Natural killer cell (primary cell): ENCODE measurements around the gene GPHN. TPM values are rescaled to one million over a fixed set of nuclear protein-coding genes. Genes with fewer than 3 reads are reported as not detected.

Experiments used
- ATAC-seq, 3 donors: fragments of 150-1000 bp in 2 of 3; fragments of 200-7000 bp in 1 of 3; cut with Tn5 transposase; 1 replicate in 1 of 3; 2 replicates in 2 of 3; pipeline ENCODE4 v1.10.0; 2021; ENCODE audit warnings: mild to moderate bottlenecking in 2 of 3, moderate library complexity in 2 of 3
- DNase-seq, 2 donors: peaks; one replicate each; pipeline versions ENCODE4 v3.0.0 to v3.0.0-alpha.2; 2013 to 2021; ENCODE audit warnings: mixed read lengths in 1 of 2
- H3K27ac ChIP-seq: one replicate; pipeline ENCODE4 v1.5.1; 2013; ENCODE audit warnings: mild to moderate bottlenecking, low read length
- H3K27me3 ChIP-seq: one replicate; pipeline ENCODE4 v1.6.1; 2013; ENCODE audit warnings: low read length; ENCODE audit not compliant: control insufficient read depth, insufficient read depth
- H3K36me3 ChIP-seq: one replicate; pipeline ENCODE4 v1.6.1; 2013; ENCODE audit warnings: low read length; ENCODE audit not compliant: control insufficient read depth, insufficient read depth
- H3K4me1 ChIP-seq: one replicate; pipeline ENCODE4 v1.6.1; 2013; ENCODE audit warnings: low read length; ENCODE audit not compliant: control insufficient read depth, insufficient read depth
- H3K4me3 ChIP-seq: one replicate; pipeline ENCODE4 v1.5.1; 2013; ENCODE audit warnings: low read length
- H3K9me3 ChIP-seq: one replicate; pipeline ENCODE4 v1.6.1; 2013; ENCODE audit warnings: low read length; ENCODE audit not compliant: control insufficient read depth, insufficient read depth
- H3K27ac Mint-ChIP-seq, 2 donors: one replicate each; pipeline ENCODE4 v1.8.0; 2022; ENCODE audit warnings: mild to moderate bottlenecking in 2 of 2, mixed read lengths in 2 of 2, moderate library complexity in 1 of 2
- H3K27me3 Mint-ChIP-seq, 2 donors: one replicate each; pipeline ENCODE4 v1.8.0; 2022; ENCODE audit warnings: low read depth in 2 of 2, mixed read lengths in 2 of 2
- H3K36me3 Mint-ChIP-seq: one replicate; pipeline ENCODE4 v1.8.0; 2022; ENCODE audit warnings: mixed read lengths
- H3K4me1 Mint-ChIP-seq, 2 donors: one replicate each; pipeline ENCODE4 v1.8.0; 2022; ENCODE audit warnings: mixed read lengths in 2 of 2
- H3K4me3 Mint-ChIP-seq: one replicate; pipeline ENCODE4 v1.8.0; 2022; ENCODE audit warnings: mild to moderate bottlenecking, moderate library complexity, mixed read lengths
- H3K9me3 Mint-ChIP-seq, 2 donors: one replicate each; pipeline ENCODE4 v1.8.0; 2022; ENCODE audit warnings: mixed read lengths in 2 of 2
- WGBS: methylation state at CpG from one replicate; pipeline ENCODE4 v1.1.7; 2013; ENCODE audit warnings: missing lambda C conversion rate; ENCODE audit not compliant: insufficient coverage; 5-methylcytosine and 5-hydroxymethylcytosine counted together
- intact Hi-C: fragments of 100-400 bp; cut with micrococcal nuclease; formaldehyde crosslinking; loops from one replicate; pipeline ENCODE4 v1.14.2; 2022
- total RNA-seq, 4 donors: library from RNA; stranded (reverse); fragments of 120-200 nt in 1 of 4; gene quantifications; one replicate each; pipeline versions ENCODE4 v1.2.3 to v1.2.4, GENCODE V29; 2013 to 2022
- TF ChIP-seq, protein P1 (sequence below): fragments of 200-600 bp; IDR thresholded peaks from one replicate; pipeline ENCODE4 v1.8.0; 2022; ENCODE audit warnings: antibody characterized with exemption

Gene GPHN
- total RNA-seq, 3 donors from 2014 or later (not counting 1 experiment from before 2014, with no cell fraction given) = 6.3 to 9.4 (median 8.7) TPM

DNA sequence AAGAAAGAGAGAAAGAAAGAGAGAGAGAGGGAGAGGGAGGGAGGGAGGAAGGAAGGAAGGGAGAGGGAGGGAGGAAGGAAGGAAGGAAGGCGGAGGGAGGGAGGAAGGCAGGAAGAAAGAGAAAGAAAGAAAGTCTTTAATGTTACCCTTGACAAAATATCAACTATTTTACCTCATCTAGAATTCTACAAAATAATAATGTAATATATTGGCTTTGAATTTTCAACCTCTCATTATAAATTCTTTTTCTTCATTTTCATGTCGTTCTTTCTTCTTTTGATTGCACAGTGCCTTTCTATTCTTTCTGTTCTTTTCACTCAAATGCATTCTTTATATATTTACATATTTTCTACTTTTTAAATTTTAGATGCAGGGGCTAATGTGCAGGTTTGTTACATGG is 621.8 kb downstream of the GPHN start:
- Mint-ChIP-seq H3K27ac (no peak overlapping the region), H3K4me3 (no peak overlapping the region), H3K9me3 (peaks cover 0 to 3% of the 10 kb centered on the region in 2 donors), H3K4me1 (no peaks in the 10 kb centered on the region), H3K36me3 (no peaks in the 10 kb centered on the region), H3K27me3 (no peaks in the 10 kb centered on the region)
- H3K27ac ChIP-seq = no peak overlapping the region
- no peak for DNase-seq
- ATAC-seq = no peak
- no CpG with 5 or more reads among the region's 2 CpGs for WGBS
- no peaks in the 10 kb centered on the region for H3K4me1 ChIP-seq
- H3K9me3 ChIP-seq = no peaks in the 10 kb centered on the region
- no peaks in the 10 kb centered on the region for H3K36me3 ChIP-seq
- no peak overlapping the region for H3K4me3 ChIP-seq
- H3K27me3 ChIP-seq = no peaks in the 10 kb centered on the region
- TF ChIP-seq, protein P1, sequence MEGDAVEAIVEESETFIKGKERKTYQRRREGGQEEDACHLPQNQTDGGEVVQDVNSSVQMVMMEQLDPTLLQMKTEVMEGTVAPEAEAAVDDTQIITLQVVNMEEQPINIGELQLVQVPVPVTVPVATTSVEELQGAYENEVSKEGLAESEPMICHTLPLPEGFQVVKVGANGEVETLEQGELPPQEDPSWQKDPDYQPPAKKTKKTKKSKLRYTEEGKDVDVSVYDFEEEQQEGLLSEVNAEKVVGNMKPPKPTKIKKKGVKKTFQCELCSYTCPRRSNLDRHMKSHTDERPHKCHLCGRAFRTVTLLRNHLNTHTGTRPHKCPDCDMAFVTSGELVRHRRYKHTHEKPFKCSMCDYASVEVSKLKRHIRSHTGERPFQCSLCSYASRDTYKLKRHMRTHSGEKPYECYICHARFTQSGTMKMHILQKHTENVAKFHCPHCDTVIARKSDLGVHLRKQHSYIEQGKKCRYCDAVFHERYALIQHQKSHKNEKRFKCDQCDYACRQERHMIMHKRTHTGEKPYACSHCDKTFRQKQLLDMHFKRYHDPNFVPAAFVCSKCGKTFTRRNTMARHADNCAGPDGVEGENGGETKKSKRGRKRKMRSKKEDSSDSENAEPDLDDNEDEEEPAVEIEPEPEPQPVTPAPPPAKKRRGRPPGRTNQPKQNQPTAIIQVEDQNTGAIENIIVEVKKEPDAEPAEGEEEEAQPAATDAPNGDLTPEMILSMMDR = no peak
- intact Hi-C loops = no loop called here

DNA sequence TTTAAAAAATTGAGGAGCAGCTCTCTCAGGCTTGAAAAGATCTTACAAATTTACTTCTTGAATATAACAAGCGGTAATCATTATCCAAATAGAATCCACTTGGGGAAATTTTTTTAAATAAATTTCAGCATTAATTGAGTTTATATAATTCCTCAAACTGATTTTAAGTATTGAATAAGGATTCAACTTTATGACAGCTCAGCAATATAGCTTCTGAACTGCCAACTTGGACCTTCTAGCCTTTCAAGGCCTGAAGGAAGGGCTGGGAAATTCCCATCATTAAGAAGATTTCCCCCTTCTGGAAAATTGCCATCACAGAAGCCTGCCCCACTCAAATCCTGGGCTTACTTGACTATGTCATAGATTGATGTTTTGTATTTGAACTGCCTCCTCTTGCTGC is 623.7 kb downstream of the GPHN start:
- no peaks in the 10 kb centered on the region for H3K4me1 Mint-ChIP-seq

DNA sequence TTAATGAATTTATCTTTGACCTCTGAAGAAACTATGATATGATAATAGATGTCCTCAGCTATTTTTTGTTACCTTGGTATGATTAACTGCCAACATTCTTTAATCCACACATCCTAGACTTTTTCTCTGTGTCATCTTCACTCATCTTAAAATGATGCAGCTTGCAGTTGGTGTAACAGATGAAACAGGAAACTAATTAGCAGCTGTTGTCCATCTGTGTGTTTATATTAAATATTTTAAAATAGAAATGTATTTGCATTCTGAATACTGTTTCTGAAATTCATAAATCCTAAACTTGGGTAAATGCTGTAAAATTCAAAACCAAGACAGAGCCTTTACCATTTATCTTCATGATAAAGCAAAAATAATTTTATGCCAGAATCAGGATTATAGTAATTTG is 625.2 kb downstream of the GPHN start:
- no peak overlapping the region for H3K27ac ChIP-seq
- Mint-ChIP-seq H3K36me3 (no peaks in the 10 kb centered on the region), H3K9me3 (no peaks in the 10 kb centered on the region), H3K4me3 (no peak overlapping the region), H3K27me3 (no peaks in the 10 kb centered on the region), H3K4me1 (no peaks in the 10 kb centered on the region), H3K27ac (no peak overlapping the region)
- no peaks in the 10 kb centered on the region for H3K9me3 ChIP-seq
- intact Hi-C loops = no loop called here
- no peaks in the 10 kb centered on the region for H3K27me3 ChIP-seq
- TF ChIP-seq, protein P1 = no peak
- no peaks in the 10 kb centered on the region for H3K36me3 ChIP-seq
- no peak for ATAC-seq
- H3K4me3 ChIP-seq = no peak overlapping the region
- DNase-seq = no peak
- H3K4me1 ChIP-seq = no peaks in the 10 kb centered on the region

More for the DNA sequence above, 623.7 kb downstream of the GPHN start:
- H3K36me3 ChIP-seq = no peaks in the 10 kb centered on the region
- Mint-ChIP-seq H3K27me3 (no peaks in the 10 kb centered on the region), H3K9me3 (no peaks in the 10 kb centered on the region), H3K4me3 (no peak overlapping the region), H3K36me3 (no peaks in the 10 kb centered on the region), H3K27ac (no peak overlapping the region)
- no peak overlapping the region for H3K4me3 ChIP-seq
- ATAC-seq (no peak), DNase-seq (no peak)
- no peak overlapping the region for H3K27ac ChIP-seq
- H3K4me1 ChIP-seq = no peaks in the 10 kb centered on the region
- TF ChIP-seq, protein P1 = no peak
- H3K9me3 ChIP-seq = no peaks in the 10 kb centered on the region
- intact Hi-C loops = no loop called here
- H3K27me3 ChIP-seq = no peaks in the 10 kb centered on the region
- no CpG with 5 or more reads among the region's 1 CpG for WGBS

DNA sequence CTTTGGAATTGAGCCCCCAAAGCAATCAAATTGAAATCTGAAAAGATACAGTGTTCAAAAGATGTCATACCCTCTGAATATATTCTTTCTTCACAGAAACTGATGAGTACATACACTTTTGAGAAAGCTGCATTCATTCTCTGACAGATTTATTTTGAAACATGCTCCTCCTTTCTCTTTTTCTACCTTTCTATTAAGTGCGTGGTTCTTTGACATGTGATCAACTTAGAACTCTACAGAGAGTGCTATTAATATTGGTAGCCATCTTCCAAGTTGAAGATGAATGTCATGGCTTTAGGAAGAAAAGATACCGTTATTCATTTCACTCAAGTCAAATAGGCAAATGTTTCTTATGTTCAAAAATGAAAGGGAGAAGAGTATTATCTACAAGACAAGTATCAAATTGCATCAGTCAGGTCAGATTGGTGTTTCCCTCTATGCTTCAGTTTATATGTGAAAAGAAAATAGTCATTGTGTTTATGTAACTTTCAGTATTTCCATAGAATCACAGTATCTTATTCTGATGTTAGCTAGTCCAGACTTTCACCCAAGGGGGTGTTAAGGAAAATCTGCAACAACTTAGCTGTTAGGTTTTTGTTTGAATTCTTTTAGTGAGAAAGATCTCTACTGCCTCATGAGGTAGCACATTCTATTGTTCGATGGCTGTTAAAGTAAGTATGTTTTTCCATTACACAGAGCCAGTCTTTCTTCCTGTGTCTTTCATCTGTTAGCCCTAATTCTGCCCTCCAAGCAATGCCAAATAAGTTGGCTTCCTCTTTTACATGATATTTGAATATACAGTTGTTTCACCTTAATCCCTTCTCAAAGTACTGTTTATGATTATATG is 625.9 kb downstream of the GPHN start:
- Mint-ChIP-seq H3K27me3 (no peaks in the 10 kb centered on the region), H3K4me3 (no peak overlapping the region), H3K27ac (no peak overlapping the region), H3K4me1 (no peaks in the 10 kb centered on the region), H3K9me3 (no peaks in the 10 kb centered on the region), H3K36me3 (no peaks in the 10 kb centered on the region)
- no peaks in the 10 kb centered on the region for H3K36me3 ChIP-seq
- H3K4me3 ChIP-seq = no peak overlapping the region
- H3K27me3 ChIP-seq = no peaks in the 10 kb centered on the region
- TF ChIP-seq, protein P1 = no peak
- no peaks in the 10 kb centered on the region for H3K9me3 ChIP-seq
- intact Hi-C loops = no loop called here
- no peak for ATAC-seq
- no peaks in the 10 kb centered on the region for H3K4me1 ChIP-seq
- WGBS = 83% methylated on average over 1 of the region's 3 CpGs
- DNase-seq = no peak
- H3K27ac ChIP-seq = no peak overlapping the region
